ENCODE results near the gene ZNF205.
A peak's percentile ranks its signal among the peaks of the same experiment; 100 is the strongest.
"Not testable (repeated sequence)": the region's sequence is repeated elsewhere in the genome, so short reads cannot be mapped to it uniquely, and the experiment has no call there.

Gene ZNF205

DNA sequence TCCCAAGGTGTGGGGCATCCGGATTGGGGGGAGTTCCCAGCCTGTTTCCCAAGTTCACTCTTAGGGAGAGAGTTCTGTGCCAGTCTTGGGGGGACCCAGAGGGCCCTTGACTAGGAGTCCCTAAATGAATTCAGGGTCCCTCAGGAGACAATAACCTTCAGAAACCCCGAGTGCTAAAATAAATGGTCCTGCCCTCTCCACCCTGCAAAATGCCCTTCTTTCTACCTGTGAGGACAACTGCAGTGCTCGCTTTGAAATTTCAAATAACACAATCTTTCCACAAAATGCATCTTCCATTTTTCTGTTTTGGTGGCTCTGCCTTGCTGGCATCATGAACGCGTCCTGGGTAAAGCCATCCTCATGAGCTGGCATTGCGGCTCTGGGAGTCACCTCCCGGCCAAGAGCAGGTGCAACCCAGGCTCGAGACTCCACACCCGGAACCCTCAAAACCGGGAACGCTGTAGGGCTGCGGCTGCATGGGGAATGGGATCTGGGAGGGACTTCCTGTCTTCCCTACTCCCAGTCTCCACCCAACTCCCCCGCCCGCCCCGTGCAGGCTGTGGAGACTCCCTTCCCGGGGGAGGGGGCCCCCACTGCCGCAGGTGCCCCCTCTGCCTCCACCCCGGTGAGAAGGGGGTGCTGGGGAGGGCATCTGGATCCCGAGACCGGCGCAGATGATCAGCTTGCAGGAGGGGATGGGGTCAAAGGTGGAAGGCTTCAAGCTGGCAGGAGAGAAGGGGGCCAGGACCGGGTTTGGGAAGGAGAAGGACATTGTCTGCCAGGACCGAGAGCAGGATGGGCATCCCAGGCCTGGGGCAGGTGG, at the start of gene ZNF205:
Gene ZNF205, plus strand, starts transcription at position 529 of the 823 bp plus-strand sequence. CDS start 845 bp downstream, outside the sequence.
- no peak for DNase-seq

DNA sequence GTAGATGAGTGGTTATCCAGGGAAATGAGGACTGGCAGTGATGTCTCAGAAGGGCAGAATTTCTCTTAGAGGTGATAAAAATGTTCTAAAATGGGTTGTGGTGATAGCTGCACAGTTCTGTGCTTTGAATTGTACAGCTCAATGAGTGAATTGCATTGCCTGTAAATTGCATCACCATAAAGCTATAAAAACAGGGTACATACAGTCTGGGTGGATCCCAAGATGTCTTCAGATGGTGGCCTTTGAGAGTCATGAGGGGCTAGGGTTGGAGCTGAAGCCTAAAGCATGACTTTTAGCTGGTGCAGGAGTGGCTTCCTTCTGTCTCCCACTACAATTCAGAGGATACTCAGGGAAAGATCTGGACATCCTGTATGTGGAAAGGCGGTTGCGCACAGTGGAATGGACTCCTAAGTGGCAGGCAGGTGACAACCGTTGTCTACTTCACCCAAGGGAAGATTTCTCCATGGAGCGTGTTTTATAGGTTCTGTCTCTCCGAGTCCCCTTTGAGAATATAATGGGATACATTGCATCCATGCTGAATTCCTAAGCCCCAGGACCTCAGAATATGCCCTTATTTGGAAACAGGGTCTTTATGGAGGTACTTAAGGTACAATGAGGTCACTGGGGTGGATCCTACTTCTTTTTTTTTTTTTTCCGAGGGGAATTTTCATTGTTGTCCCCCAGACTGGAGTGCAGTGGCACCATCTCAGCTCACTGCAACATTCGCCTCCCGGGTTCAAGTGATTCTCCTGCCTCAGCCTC, 48.6 kb upstream of the ZNF205 start:
- DNase-seq, result no peak

DNA sequence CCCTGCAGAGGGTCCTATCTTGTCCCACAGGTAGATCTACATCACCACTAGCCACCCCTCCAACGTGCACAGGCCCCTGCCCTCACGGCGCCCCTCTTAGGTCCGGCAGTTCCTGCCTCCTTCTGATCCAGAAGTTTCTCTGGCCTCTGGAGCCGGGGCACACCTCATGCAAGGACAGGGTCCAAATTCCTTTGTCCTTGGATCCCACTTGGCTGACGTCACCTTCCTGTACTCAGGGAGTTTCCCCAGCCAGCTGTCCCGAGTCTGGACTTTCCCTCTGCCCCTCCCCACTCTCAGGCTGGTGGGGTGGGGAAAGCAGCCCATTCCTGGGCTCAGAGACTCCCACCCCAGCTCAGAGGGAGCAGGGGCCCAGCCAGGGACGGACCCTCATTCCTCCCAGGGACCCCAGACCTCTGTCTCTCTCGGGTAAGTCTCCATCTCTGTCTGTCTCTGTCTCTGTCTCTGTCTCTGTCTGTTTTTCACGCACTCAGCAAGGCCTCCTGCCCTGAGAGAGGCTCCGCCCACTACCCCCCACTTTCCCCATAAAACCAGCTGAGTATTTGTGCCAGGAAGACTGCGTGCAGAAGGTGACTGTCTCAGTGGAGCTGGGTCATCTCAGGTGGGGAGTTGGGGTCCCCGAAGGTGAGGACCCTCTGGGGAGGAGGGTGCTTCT, 47.2 kb upstream of the ZNF205 start, which contains the start of gene IL32:
Gene IL32, plus strand, starts transcription at position 572 of the 673 bp plus-strand sequence. CDS start 172 bp downstream, outside the sequence.
- DNase-seq, result peak; percentile 72 to 88

DNA sequence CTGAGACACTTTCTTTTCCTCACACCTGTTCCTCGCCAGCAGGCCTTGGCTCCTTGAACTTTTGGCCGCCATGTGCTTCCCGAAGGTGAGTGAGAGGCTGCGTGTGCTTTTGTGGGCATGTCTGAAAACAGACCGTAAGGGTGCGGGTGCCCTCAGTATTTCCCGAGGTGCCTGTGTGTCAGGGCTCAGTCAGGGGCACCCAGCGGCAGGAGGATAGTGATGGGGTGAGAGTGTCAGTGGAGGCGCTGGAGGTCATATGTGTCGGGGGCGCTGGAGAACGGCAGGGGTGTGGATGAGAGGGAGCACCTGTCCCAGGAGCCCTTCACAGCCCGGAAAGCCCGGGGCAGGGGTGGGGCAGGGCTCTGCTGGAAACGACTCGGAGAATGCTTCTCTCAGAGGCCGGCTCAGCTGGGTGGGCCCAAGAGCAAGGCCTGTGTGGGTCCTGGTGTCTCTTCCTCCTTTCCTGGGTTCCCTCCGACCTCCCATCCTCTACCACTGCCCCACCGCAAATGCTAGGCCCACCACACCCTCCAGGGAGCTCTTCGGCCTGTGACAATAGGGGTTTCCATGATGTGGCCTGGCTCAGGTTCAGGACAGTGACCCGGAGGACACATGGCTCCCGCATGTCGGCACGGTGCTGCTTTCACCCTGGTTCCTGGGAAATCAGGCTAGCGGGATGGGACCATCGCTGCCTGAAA, 46.5 kb upstream of the ZNF205 start:
- DNase-seq, result no peak

DNA sequence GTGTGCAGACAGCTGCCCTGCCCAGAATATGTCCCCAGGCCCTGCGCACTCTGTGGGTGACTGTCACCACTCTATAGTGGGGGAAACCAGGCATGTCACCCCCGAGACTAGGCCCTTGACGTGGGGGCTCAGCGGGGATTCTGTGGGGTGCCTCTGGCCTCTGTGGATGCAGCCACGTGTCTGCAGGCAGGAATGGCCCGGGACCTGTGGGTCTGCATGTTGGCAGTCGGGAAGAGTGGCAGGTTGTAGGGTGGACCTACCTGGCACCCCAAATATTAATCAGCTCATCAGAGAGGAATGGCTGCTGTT, 46.0 kb upstream of the ZNF205 start:
- no peak for DNase-seq

DNA sequence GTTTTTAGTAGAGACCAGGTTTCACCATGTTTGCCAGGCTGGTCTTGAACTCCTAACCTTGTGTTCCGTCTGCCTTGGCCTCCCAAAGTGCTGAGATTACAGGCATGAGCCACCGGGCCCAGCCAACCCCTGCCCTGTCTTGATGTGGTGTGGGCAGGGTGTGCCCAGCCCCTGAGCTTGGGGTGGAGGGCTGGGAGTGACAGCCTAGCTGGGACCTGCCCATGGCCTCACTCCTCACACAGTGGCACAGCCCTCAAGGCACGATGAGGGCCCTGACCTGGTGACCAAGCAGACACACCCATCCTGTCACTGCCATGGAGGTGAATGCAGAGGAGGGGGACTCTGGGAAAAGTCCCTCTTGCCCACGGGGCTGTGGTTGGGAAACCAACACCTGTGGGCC, 43.9 kb upstream of the ZNF205 start:
- DNase-seq, result peak in 1 of 2 donors; percentile 46

DNA sequence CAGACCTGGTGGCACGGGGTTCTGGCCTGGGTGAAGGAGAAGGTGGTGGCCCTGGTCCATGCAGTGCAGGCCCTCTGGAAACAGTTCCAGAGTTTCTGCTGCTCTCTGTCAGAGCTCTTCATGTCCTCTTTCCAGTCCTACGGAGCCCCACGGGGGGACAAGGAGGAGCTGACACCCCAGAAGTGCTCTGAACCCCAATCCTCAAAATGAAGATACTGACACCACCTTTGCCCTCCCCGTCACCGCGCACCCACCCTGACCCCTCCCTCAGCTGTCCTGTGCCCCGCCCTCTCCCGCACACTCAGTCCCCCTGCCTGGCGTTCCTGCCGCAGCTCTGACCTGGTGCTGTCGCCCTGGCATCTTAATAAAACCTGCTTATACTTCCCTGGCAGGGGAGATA, 43.2 kb upstream of the ZNF205 start:
- not testable (repeated sequence) for DNase-seq

DNA sequence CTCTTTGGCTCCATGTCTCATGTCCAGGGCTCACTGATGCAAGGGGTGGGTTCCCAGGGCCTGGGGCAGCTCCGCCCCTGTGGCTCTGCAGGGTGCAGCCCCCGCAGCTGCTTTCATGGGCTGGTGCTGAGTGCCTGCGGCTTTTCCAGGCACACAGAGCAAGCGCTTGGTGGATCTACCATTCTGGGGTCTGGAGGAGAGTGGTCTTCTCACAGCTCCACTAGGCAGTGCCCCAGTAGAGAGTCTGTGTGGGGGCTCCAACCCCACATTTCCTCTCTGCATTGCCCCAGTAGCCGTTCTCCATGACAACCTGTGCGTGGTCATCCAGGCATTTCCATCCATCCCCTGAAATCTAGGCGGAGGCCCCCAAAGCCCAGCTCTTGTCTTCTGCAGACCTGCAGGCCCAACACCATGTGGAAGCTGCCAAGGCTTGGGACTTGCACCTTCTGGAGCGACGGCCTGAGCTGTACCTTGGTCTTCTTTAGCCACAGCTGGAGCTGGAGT, 41.7 kb upstream of the ZNF205 start:
- peak in 1 of 2 donors; percentile 48 for DNase-seq

DNA sequence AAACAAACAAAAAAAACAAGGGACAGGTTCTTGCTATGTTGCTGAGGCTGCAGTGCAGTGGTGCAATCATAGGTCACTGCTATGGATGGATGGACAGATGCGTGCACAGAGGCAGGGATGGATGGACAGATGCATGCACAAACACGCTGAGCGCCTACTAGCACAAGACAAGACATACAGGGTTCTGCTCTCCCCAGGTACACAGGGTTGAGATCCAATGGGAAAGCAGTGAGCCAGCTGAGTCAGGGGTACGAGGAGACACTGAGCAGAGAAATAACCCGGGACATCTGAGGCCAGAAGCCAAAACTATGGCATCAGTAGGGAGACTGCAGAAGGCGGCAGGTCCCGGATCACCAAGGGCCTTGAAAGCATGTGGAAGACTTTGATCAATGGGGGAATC, 40.7 kb upstream of the ZNF205 start:
- peak in 1 of 2 donors; percentile 37 for DNase-seq

DNA sequence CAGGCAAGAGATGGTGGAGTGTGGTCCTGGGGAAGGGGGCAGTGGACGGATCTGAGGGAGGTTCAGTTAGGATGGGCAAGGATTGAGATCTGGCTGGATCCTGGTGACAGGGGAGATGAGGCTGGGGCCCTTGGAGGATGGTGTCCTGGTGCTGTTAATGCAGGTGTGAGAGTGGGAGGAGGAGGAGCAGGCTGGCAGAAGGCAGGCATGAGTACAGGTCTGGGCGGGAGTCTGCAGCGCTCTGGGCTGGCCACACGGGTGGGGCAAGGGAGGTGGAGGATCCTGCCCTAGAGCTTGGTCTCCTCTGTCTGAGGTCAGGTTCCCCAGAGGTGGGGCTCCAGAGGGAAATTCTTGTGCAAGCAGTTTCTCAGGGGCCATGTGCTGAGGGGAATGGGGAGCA, 40.2 kb upstream of the ZNF205 start:
- DNase-seq, result peak in 1 of 2 donors; percentile 53

DNA sequence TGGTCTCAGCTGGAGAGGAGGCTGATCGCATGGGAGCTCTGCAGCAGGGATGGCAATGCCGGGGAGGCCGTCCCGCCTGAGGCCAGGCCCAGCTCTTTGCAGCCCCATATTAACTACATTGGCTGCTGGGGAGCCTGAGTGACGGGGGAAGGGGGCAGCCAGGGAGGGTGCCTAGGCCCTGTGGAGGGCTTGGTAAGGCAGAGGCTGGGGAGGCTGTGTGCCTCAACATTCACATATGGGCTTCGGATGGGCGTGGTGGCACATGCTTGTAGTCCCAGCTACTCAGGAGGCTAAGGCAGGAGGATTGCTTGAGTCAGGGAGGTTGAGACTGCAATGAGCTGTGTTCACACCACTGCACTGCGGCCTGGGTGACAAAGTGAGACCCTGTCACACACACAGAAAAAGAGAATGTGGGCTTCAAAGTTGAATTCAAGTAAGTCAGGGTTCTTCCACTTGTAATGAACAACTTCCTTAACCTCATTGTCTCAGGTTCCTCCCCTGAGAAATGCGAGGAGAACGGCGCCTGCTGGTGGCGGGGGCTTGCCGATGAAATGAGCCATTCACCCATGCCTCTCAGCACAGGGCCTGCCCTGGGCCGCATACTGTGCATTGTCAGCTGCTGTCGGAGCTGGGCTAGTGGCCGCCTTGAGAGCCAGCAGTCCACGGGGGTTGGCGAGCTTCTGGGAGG, 39.7 kb upstream of the ZNF205 start:
- DNase-seq, result peak in 1 of 2 donors; percentile 62

DNA sequence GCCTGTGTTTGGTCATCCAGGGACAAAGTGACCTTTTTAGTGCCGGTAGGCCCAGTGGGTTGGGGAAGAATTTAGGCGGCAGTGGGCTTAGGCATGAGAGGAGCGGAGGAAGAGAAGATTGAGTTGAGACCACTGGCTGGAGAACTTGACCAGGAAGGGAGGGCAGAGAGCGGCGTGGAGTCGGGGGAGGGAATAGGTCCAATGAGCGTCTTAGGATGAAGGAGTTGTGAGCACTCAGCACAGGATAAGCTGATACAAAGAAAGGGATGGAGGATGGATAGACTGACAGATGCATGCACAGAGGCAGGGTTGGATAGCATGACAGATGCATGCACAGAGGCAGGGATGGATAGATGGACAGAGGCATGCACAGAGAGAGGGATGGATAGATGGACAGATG, 38.9 kb upstream of the ZNF205 start:
- DNase-seq, result no peak

DNA sequence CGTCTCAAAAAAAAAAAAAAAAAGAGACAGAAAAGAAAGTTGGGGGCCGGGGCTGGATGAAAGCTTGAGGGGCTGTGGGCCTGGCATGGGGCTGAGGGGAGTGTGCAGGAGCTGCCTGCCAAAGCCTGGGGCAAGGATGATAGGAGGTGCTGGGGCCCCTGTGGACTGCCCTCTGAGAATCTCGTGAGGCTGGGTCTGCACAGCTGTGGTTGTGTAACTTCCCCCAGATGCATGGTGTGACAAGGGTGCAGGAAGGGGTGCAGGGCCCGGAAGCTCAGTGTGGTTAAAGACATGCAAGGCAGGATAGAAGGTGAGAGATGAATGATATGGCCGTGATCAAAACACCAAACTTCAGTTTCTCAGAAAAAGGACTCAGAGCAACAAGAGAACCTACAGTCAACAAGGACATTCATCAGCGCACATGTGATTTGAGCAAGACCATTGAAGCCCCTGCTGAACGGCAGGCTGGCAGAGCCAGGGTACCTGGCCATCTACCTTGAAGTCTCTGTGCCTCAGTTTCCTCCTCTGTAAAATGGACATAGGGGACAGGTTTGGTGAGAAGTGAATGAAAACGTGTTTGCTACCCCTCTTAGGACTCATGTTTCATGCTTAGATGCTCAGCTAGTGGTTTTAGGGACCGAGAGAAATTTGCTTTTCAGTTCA, 37.4 kb upstream of the ZNF205 start:
- peak; percentile 85 to 90 for DNase-seq

DNA sequence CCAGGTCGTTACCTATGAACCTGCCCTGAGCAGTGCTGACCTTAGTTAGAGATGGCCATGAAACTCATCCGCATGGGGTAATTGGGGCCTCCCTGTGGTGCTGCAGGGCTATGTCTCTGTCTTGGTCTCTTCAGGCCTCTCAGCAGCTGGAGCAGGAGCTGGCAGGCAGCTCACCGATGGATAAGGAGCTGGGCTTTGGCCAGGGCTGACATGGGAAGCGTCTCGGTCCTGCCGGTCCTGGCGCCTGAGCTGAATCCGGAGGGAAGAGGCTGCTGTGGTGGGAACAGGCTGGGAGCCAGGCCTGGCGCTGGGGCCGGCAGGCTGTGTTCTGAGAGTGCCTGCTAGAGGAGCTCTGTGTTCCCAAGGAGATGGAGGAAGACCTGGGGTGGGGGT, 36.9 kb upstream of the ZNF205 start:
- no peak for DNase-seq

DNA sequence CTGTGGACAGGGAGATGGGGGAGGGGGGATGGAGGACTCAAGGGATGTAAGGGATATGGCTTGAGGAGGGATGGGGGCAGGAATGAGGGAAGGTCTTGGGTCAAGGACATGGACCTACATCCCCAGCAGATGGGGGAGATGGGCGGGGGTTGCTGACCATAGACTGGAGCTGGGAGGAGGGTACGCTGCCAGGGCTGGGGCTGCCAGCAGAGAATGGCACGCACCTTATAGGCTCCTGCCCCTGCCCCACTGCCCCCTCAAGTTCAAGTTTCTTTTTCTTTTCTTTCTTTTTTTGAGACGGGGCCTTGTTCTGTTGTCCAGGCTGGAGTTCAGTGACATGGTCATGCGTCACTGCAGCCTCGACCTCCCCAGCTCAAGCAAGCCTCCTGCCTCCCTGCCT, 36.4 kb upstream of the ZNF205 start:
- DNase-seq, result not testable (repeated sequence)

DNA sequence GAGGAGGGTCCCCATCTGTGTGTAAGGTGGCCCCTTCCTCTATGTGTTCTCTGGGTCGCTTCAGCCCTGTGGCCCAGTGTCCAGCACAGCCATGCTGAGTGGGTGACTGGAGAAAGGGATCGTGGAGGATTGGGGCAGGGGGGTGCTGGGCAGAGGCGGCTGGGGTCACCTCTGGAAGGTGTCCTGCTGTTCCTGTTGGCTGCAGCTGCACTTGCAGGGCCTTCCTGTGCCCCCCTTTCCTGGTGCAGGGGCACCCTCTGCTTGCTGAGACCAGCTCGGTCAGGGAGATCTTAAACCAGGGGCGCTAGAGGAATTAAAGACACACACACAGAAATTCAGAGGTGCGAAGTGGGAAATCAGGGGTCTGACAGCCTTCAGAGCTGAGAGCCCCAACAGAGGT, 35.8 kb upstream of the ZNF205 start:
- no peak for DNase-seq

DNA sequence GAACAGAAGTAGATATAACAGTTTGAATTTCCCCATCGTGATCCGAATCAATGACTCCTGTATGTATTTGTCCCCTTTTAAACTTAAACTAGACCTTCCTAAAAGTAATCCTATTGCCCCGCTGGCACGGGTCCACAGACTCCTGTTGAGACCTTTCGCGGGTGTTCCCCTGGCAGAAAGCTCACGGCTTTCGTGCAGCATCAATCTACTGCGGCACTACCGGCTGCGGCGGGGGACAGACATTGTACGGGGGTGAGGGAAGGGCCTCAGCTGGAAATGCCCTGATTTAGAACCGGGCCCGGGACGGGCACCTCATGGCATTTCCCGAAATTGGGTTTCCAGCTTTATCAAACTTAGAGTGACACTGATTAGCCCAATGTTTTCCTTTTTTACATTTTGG, 32.4 kb upstream of the ZNF205 start:
- DNase-seq, result no peak

DNA sequence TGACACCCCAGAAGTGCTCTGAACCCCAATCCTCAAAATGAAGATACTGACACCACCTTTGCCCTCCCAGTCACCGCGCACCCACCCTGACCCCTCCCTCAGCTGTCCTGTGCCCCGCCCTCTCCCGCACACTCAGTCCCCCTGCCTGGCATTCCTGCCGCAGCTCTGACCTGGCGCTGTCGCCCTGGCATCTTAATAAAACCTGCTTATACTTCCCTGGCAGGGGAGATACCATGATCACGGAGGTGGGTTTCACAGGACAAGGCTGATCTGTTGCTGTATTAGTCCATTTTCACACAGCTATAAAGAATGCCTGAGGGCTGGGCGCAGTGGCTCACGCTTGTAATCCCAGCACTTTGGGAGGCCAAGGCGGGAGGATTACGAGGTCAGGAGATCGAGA, 30.4 kb upstream of the ZNF205 start:
- not testable (repeated sequence) for DNase-seq

DNA sequence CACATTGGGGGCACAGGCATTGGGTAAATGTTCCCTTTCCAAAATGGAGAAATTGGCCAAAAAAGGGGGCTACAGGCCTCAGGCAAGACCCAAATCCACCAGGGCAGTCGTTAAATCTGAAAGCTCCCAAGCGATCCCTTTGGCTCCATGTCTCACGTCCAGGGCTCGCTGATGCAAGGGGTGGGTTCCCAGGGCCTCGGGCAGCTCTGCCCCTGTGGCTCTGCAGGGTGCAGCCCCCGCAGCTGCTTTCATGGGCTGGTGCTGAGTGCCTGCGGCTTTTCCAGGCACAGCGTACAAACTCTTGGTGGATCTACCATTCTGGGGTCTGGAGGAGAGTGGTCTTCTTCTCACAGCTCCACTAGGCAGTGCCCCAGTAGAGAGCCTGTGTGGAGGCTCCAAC, 29.0 kb upstream of the ZNF205 start:
- not testable (repeated sequence) for DNase-seq

DNA sequence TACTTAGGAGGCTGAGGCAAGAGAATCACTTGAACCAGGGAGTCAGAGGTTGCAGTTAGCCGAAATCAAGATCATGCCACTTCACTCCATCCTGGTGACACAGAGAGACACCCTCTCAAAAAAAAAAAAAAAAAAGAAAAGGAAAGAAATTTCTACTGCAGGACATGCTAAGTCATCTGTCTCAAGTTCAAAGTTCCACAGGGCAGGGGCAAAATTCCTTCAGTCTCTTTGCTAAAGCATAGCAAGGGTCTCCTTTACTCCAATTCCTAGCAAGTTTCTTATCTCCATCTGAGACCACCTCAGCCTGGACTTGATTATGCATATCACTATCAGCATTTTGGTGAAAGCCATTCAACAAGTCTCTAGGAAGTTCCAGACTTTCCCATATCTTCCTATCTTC, 27.9 kb upstream of the ZNF205 start:
- no peak for DNase-seq

DNA sequence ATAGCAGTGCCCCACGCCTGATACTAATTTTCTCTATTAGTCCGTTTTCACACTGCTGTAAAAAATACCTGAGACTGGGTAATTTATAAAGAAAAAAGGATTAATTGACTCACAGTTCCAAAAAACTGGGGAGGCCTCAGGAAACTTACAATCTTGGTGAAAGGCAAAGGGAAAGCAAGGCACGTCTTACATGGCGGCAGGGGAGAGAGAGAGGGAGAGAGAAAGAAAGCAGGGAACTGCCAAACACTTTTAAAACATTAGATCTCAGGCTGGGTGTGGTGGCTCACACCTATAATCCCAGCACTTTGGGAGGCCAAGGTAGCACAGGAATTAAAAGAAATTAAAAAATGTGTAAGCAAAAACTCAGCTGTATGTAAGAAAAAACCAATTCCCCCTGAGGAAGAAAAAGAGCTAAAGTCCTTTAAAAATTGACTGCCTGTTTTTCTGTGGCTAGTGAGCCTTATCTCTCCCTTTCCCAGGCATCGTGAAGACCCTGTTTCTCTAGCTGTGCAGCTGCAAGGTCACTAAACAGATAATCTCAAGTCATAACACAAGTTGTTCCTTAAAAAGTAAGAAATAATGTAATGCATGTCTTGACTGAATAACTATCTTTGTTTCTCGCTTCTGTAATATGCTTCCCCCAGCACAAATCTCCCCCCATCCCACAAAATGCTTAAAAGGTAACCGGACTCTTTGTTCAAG, 27.3 kb upstream of the ZNF205 start:
- DNase-seq, result no peak

Measured in CD4-positive, alpha-beta T cell treated with Interleukin-4 for 1 hour (primary cell).